Osteoblast (primary cell): Measurements from ENCODE around the gene BDH1. TPM values are rescaled to one million over a fixed set of nuclear protein-coding genes. Genes with fewer than 3 reads are reported as not detected.

ENCODE experiments used
- DNase-seq: peaks from one replicate; pipeline ENCODE4 v3.0.0; 2011; ENCODE audit warnings: low spot score, mixed read lengths; ENCODE audit not compliant: insufficient read length; ENCODE audit errors: missing footprints
- H2AFZ ChIP-seq: 2 replicates; pipeline ENCODE4 v1.6.0; 2011; ENCODE audit warnings: mild to moderate bottlenecking, low read length
- H3K27ac ChIP-seq: 2 replicates; pipeline ENCODE4 v1.5.1; 2011; ENCODE audit warnings: mild to moderate bottlenecking, low read depth, low read length, moderate library complexity
- H3K27me3 ChIP-seq: 2 replicates; pipeline ENCODE4 v1.6.0; 2012; ENCODE audit warnings: mild to moderate bottlenecking, control low read depth, inconsistent platforms, low read length, moderate library complexity; ENCODE audit not compliant: insufficient read depth
- H3K36me3 ChIP-seq: 2 replicates; pipeline ENCODE4 v1.5.1; 2011; ENCODE audit warnings: mild to moderate bottlenecking, low read length, control low read depth, moderate library complexity; ENCODE audit not compliant: insufficient read depth
- H3K4me1 ChIP-seq: 2 replicates; pipeline ENCODE4 v1.5.1; 2011; ENCODE audit warnings: mild to moderate bottlenecking, low read length, control low read depth, moderate library complexity; ENCODE audit not compliant: insufficient read depth
- H3K4me2 ChIP-seq: 2 replicates; pipeline ENCODE4 v1.6.0; 2011; ENCODE audit warnings: mild to moderate bottlenecking, low read length; ENCODE audit not compliant: insufficient read depth
- H3K4me3 ChIP-seq: fragments of 200-600 bp; sonication (generic); 3 replicates; pipeline ENCODE4 v1.5.1; 2012; ENCODE audit warnings: mild to moderate bottlenecking, low read length, inconsistent platforms; ENCODE audit not compliant: insufficient read depth
- H3K79me2 ChIP-seq: 2 replicates; pipeline ENCODE4 v1.6.0; 2012; ENCODE audit warnings: mild to moderate bottlenecking, low read length, control low read depth, inconsistent platforms; ENCODE audit not compliant: insufficient read depth
- H3K9me3 ChIP-seq: 2 replicates; pipeline ENCODE4 v1.5.1; 2011; ENCODE audit warnings: low read depth, low read length, control low read depth
- H4K20me1 ChIP-seq: 2 replicates; pipeline ENCODE4 v1.6.0; 2012; ENCODE audit warnings: mild to moderate bottlenecking, low read length, control low read depth; ENCODE audit not compliant: insufficient read depth
- total RNA-seq: library from RNA; depleted of rRNA; stranded (reverse); fragments of >200 nt; gene quantifications from 2 replicates; pipeline ENCODE4 v1.2.3, GENCODE V29; 2012
- TF ChIP-seq, protein P1 (sequence below): IDR thresholded peaks from 2 replicates; pipeline ENCODE4 v1.5.1; 2011; ENCODE audit warnings: mild to moderate bottlenecking, low read depth, low read length, moderate library complexity; ENCODE audit errors: extremely low read depth

Gene BDH1
- total RNA-seq, 1 donor, result 5.8 TPM

DNA sequence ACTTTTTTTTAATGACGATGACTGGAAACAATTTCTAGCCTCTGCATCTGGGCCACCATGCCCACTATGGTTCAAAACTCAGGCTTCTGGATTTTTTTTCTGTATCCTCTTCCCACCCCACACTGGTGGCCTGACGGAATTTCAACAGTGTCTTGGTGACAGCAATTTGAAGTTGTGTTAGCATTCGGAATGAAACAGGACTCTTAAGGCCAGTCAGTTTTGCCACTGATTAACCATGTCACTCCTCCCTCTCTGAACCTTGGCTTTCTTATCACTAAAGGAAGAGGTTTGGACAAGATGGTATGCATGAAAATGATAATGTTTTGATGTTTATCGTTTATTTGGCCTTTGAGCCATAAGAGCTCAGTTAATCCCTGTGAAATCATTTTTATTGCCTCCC lies 41.6 kb upstream of the BDH1 start:
- Histone ChIP-seq H2AFZ (no peak overlapping the region), H3K27ac (no peak overlapping the region), H3K27me3 (peaks cover 2% of the 10 kb centered on the region), H3K9me3 (no peaks in the 10 kb centered on the region), H3K36me3 (no peaks in the 10 kb centered on the region), H3K79me2 (no peaks in the 10 kb centered on the region), H3K4me1 (peaks cover 10% of the 10 kb centered on the region), H3K4me2 (no peak overlapping the region), H4K20me1 (peaks cover 6% of the 10 kb centered on the region), H3K4me3 (no peak overlapping the region)
- TF ChIP-seq, protein P1, sequence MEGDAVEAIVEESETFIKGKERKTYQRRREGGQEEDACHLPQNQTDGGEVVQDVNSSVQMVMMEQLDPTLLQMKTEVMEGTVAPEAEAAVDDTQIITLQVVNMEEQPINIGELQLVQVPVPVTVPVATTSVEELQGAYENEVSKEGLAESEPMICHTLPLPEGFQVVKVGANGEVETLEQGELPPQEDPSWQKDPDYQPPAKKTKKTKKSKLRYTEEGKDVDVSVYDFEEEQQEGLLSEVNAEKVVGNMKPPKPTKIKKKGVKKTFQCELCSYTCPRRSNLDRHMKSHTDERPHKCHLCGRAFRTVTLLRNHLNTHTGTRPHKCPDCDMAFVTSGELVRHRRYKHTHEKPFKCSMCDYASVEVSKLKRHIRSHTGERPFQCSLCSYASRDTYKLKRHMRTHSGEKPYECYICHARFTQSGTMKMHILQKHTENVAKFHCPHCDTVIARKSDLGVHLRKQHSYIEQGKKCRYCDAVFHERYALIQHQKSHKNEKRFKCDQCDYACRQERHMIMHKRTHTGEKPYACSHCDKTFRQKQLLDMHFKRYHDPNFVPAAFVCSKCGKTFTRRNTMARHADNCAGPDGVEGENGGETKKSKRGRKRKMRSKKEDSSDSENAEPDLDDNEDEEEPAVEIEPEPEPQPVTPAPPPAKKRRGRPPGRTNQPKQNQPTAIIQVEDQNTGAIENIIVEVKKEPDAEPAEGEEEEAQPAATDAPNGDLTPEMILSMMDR, result no peak
- DNase-seq, result no peak

- no peaks in the 10 kb centered on the region for H3K36me3 ChIP-seq
- peaks cover 2% of the 10 kb centered on the region for H3K27me3 ChIP-seq
- H3K4me2 ChIP-seq, result peak overlapping the region; percentile 9
- peaks cover 6% of the 10 kb centered on the region for H4K20me1 ChIP-seq
- H3K4me1 ChIP-seq, result peaks cover 8% of the 10 kb centered on the region
- H3K27ac ChIP-seq, result no peak overlapping the region
- H2AFZ ChIP-seq, result no peak overlapping the region
- no peaks in the 10 kb centered on the region for H3K79me2 ChIP-seq
- H3K4me3 ChIP-seq, result no peak overlapping the region
- no peaks in the 10 kb centered on the region for H3K9me3 ChIP-seq
- DNase-seq, result peak; percentile 62
- TF ChIP-seq, protein P1, result no peak
Measured at GRCh38 chr3:197595470-197596185, 39.9 kb upstream of the BDH1 start.

DNA sequence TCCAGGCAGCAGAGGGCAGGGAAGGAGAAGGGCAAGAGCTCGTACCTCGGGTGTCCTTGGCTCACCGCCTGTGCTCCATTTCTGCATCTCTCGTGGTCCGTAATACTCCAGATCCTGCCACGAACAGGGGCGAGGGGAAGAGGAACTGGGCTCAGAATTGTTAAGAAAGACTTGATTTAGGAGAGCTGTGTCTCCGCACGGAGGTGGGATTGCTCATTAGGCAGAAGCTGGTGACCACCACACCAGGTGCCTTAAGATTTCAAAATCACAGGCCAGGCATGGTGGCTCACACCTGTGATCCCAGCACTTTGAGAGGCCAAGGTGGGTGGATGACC lies 37.2 kb upstream of the BDH1 start:
- H2AFZ ChIP-seq, result no peak overlapping the region
- DNase-seq, result no peak
- no peaks in the 10 kb centered on the region for H4K20me1 ChIP-seq
- H3K79me2 ChIP-seq, result no peaks in the 10 kb centered on the region
- TF ChIP-seq, protein P1, result no peak
- H3K27ac ChIP-seq, result no peak overlapping the region
- no peak overlapping the region for H3K4me3 ChIP-seq
- peaks cover 2% of the 10 kb centered on the region for H3K27me3 ChIP-seq
- no peaks in the 10 kb centered on the region for H3K4me1 ChIP-seq
- H3K4me2 ChIP-seq, result no peak overlapping the region
- no peaks in the 10 kb centered on the region for H3K9me3 ChIP-seq
- H3K36me3 ChIP-seq, result no peaks in the 10 kb centered on the region

DNA sequence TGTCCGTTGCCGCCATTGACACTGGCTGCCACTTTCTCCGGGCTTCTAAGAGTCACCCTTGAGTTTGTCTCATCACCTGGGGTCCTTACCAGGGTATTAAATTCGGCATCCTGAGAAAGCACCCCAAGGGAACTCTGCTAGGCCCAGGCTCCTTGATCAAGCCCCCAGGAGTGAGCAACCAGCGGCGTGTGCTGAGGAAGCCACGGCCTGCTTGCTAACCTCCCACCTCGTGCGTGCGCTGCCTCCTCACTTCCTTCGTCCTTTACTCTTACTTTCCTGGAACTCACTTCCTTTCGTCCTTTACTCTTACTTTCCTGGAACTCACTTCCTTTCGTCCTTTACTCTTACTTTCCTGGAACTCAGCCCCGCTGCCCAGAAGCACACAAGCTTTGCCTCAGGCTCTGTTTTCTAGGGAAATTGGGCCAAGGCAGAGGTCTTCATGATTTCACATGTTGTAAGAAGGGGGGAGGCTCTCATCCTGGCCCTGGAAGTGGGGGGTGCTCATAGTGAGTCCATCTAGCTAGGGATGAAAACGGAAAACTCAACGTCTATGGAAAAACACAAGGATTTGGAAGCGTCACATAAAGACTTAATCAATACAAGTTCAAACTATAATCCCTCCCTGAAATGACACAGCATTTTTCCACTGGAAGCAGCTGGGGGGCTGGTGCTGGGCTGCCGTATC lies 36.7 kb upstream of the BDH1 start:
- Histone ChIP-seq H3K27me3 (peaks cover 2% of the 10 kb centered on the region), H4K20me1 (no peaks in the 10 kb centered on the region), H3K36me3 (no peaks in the 10 kb centered on the region), H3K9me3 (no peaks in the 10 kb centered on the region), H3K4me1 (no peaks in the 10 kb centered on the region), H3K4me2 (no peak overlapping the region), H3K4me3 (no peak overlapping the region), H3K27ac (no peak overlapping the region), H2AFZ (no peak overlapping the region), H3K79me2 (no peaks in the 10 kb centered on the region)
- DNase-seq, result no peak
- TF ChIP-seq, protein P1, result no peak
